Measurements from ENCODE around the gene BYSL. TPM values are rescaled to one million over a fixed set of nuclear protein-coding genes. Genes with fewer than 3 reads are reported as not detected.

The BYSL gene
- total and polyA plus RNA-seq, 10 of the 15 experiments (the other 5 are each of a cell fraction or from before 2014, with no cell fraction given): 12.6 to 51.1 (median 33.0) TPM

DNA sequence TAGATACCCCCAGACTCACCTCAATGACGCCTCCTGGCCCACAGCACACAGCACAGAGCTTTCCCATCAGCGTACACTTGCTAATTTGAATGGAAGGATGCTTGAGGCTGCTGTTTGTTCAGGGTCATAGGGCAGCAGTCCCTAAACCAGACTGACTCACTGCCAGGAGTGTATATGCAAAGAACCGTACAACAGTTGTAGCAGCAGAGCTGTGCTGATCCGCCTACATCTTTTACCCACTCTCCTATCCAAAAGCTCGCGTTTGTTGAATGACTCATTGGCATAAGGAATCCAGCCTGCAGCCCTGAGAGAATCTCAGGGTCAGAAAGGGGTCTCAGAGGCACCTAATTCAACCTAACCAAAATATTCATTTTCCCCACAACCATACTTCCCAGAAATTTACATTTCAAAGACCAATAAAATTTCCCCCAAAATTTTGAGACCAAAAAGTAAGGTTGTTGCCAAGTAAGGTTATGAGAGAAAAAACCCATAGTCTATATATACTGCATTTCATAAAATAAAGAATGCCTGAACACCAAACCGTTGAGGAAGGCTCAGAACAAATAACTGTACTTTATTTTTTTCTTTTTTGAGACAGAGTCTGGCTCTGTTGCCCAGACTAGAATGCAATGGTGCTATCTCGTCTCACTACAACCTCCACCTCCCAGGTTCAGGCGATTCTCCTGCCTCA, 55.6 kb downstream of the BYSL start:
- Histone ChIP-seq H3K79me2 (ENCODE audit: control insufficient read depth, insufficient read depth, low read length) (no peaks in the 10 kb centered on the region), H3K9me3 (replicated peaks; ENCODE audit: control insufficient read depth, insufficient read depth, low read length) (no peaks in the 10 kb centered on the region; the same call in 2 of the 3 replicates), H3K36me3 (ENCODE audit: control insufficient read depth in 2 of 2, insufficient read depth in 2 of 2, low read length in 1 of 2) (no peaks in the 10 kb centered on the region), H3K9ac (ENCODE audit: control insufficient read depth, insufficient read depth, low read length) (no peak overlapping the region), H3K27me3 (replicated peaks in 1 of 2; ENCODE audit: control insufficient read depth in 2 of 2, insufficient read depth in 2 of 2, low read length in 1 of 2) (no peaks in the 10 kb centered on the region), H3K27ac (ENCODE audit: control insufficient read depth, insufficient read depth) (no peak overlapping the region), H4K20me1 (ENCODE audit: control insufficient read depth, insufficient read depth) (no peaks in the 10 kb centered on the region), H2AFZ (ENCODE audit: control insufficient read depth, low read depth, low read length) (no peak overlapping the region; the same call in 1 of the 2 replicates), H3K4me1 (ENCODE audit: control insufficient read depth, insufficient read depth, low read length) (peaks cover 4% of the 10 kb centered on the region; the same call in 1 of the 2 replicates), H3K4me3 (no peak overlapping the region), H3K4me2 (ENCODE audit: control insufficient read depth, insufficient read depth) (no peak overlapping the region)
- no peak for ATAC-seq
- in situ Hi-C loops (cut with MboI): no loop called here
- ChIA-PET SMC1A (ENCODE audit: uncharacterized antibody, unreplicated experiment) (interaction anchor here (1.1 to 2.0 kb wide), 2 partner anchors 10 to 13 kb away, joined by 3 to 7 read pairs; no protein-coding TSS in a partner anchor), CTCF (interaction anchor here (1.2 to 1.5 kb wide), 2 partner anchors 9 to 39 kb away, joined by 3 read pairs; no protein-coding TSS in a partner anchor), POLR2A (interaction anchor here (0.5 kb wide), 1 partner anchor 23 kb away, joined by 8 read pairs; no protein-coding TSS in a partner anchor), RAD21 (ENCODE audit: unreplicated experiment) (no interaction called here)
- TF ChIP-seq CEBPB (IDR thresholded peaks at IDR 0.05; ENCODE audit: borderline replicate concordance in 1 of 2, low read depth in 2 of 2, low read length in 2 of 2) (no peak), MTA2 (IDR thresholded peaks at IDR 0.05; ENCODE audit: low read depth) (no peak), TCF7 (IDR thresholded peaks at IDR 0.05; ENCODE audit: borderline replicate concordance) (no peak), ZZZ3 (IDR thresholded peaks at IDR 0.05; ENCODE audit: control insufficient read depth, insufficient read length, low read depth) (no peak)
- TF ChIP-seq, protein P1, sequence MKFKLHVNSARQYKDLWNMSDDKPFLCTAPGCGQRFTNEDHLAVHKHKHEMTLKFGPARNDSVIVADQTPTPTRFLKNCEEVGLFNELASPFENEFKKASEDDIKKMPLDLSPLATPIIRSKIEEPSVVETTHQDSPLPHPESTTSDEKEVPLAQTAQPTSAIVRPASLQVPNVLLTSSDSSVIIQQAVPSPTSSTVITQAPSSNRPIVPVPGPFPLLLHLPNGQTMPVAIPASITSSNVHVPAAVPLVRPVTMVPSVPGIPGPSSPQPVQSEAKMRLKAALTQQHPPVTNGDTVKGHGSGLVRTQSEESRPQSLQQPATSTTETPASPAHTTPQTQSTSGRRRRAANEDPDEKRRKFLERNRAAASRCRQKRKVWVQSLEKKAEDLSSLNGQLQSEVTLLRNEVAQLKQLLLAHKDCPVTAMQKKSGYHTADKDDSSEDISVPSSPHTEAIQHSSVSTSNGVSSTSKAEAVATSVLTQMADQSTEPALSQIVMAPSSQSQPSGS (IDR thresholded peaks at IDR 0.05; ENCODE audit: low read length): no peak
- no peak for DNase-seq (ENCODE audit: low read depth, low spot score)
- FAIRE-seq: peak; percentile 56
- no TSS peak for BruUV-seq (replicated peaks)
- 26% methylated on average over 9 of the region's 9 CpGs for WGBS (ENCODE audit: insufficient coverage, insufficient replicate concordance, low lambda C conversion rate, missing lambda C conversion rate)
- intact Hi-C loops (cut with micrococcal nuclease; ENCODE audit: unreplicated experiment): no loop called here

Small RNA genes within 50 kb of the gene (small RNA-seq; reads per million reads assigned to genes)
- not detected for gene RF00019

Other genes with a start within 250 kb of the BYSL start
Only the 7 nearest of the 10 such genes appear.
- 1.4 and 2.1 TPM in 2 replicates for gene FRS3, start 141.6 kb upstream of the BYSL start, total RNA-seq (2014; rRNA removed)
- gene FRS3, start 141.6 kb upstream of the BYSL start, total RNA-seq (2014; rRNA removed; fragmentation: Illumina TruSeq; extraction: Trizol): 1.3 TPM in 2 replicates
- gene FRS3, start 141.6 kb upstream of the BYSL start, total RNA-seq (2021): 3.2 and 3.6 TPM in 2 replicates
- gene FRS3, start 141.6 kb upstream of the BYSL start, polyA plus RNA-seq (2011; rRNA removed): 1.7 and 2.1 TPM in 2 replicates
- 0.16 and 1.2 TPM in 2 replicates for gene FRS3, start 141.6 kb upstream of the BYSL start, polyA plus RNA-seq (2014; fragmentation: Illumina TruSeq; extraction: Trizol)
- gene FRS3, start 141.6 kb upstream of the BYSL start, polyA plus RNA-seq (2014; fragmentation: Nextera tagmentation; extraction: Ambion mirVana): under 1 TPM; 0.05 to 0.09 TPM
- gene FRS3, start 141.6 kb upstream of the BYSL start, polyA plus RNA-seq (2014; rRNA removed): 3.4 and 3.8 TPM in 2 replicates
- 1 to 10 TPM; 1.4 to 2.7 TPM for gene FRS3, start 141.6 kb upstream of the BYSL start, polyA plus RNA-seq (2016; fragmentation: Nextera tagmentation; extraction: Ambion mirVana)
- 0.85 TPM in 1 of 2 replicates, not detected in the other for gene PRICKLE4, start 140.7 kb upstream of the BYSL start, total RNA-seq (2014; rRNA removed)
- not detected in 2 replicates for gene PRICKLE4, start 140.7 kb upstream of the BYSL start, total RNA-seq (2014; rRNA removed; fragmentation: Illumina TruSeq; extraction: Trizol)
- 0.37 TPM in 1 of 2 replicates, not detected in the other for gene PRICKLE4, start 140.7 kb upstream of the BYSL start, total RNA-seq (2021)
- not detected in 2 replicates for gene PRICKLE4, start 140.7 kb upstream of the BYSL start, polyA plus RNA-seq (2011; rRNA removed)
- not detected in 2 replicates for gene PRICKLE4, start 140.7 kb upstream of the BYSL start, polyA plus RNA-seq (2014; fragmentation: Illumina TruSeq; extraction: Trizol)
- gene PRICKLE4, start 140.7 kb upstream of the BYSL start, polyA plus RNA-seq (2014; fragmentation: Nextera tagmentation; extraction: Ambion mirVana): not detected
- not detected in 2 replicates for gene PRICKLE4, start 140.7 kb upstream of the BYSL start, polyA plus RNA-seq (2014; rRNA removed)
- gene PRICKLE4, start 140.7 kb upstream of the BYSL start, polyA plus RNA-seq (2016; fragmentation: Nextera tagmentation; extraction: Ambion mirVana): under 1 TPM; 0.33 to 0.35 TPM
- 206 TPM in 2 replicates for gene TOMM6, start 133.8 kb upstream of the BYSL start, total RNA-seq (2014; rRNA removed)
- 290 and 315 TPM in 2 replicates for gene TOMM6, start 133.8 kb upstream of the BYSL start, total RNA-seq (2014; rRNA removed; fragmentation: Illumina TruSeq; extraction: Trizol)
- 262 and 265 TPM in 2 replicates for gene TOMM6, start 133.8 kb upstream of the BYSL start, total RNA-seq (2021)
- 288 and 289 TPM in 2 replicates for gene TOMM6, start 133.8 kb upstream of the BYSL start, polyA plus RNA-seq (2011; rRNA removed)
- 746 and 940 TPM in 2 replicates for gene TOMM6, start 133.8 kb upstream of the BYSL start, polyA plus RNA-seq (2014; fragmentation: Illumina TruSeq; extraction: Trizol)
- gene TOMM6, start 133.8 kb upstream of the BYSL start, polyA plus RNA-seq (2014; fragmentation: Nextera tagmentation; extraction: Ambion mirVana): 100 to 1,000 TPM; 653 to 729 TPM
- gene TOMM6, start 133.8 kb upstream of the BYSL start, polyA plus RNA-seq (2014; rRNA removed): 283 and 357 TPM in 2 replicates
- gene TOMM6, start 133.8 kb upstream of the BYSL start, polyA plus RNA-seq (2016; fragmentation: Nextera tagmentation; extraction: Ambion mirVana): 100 to 1,000 TPM; 538 to 566 TPM
- gene USP49, start 26.1 kb upstream of the BYSL start, total RNA-seq (2014; rRNA removed): 2.7 and 3.4 TPM in 2 replicates
- gene USP49, start 26.1 kb upstream of the BYSL start, total RNA-seq (2014; rRNA removed; fragmentation: Illumina TruSeq; extraction: Trizol): 5.2 and 5.4 TPM in 2 replicates
- gene USP49, start 26.1 kb upstream of the BYSL start, total RNA-seq (2021): 7.7 TPM in 2 replicates
- gene USP49, start 26.1 kb upstream of the BYSL start, polyA plus RNA-seq (2011; rRNA removed): 6.5 and 7.6 TPM in 2 replicates
- gene USP49, start 26.1 kb upstream of the BYSL start, polyA plus RNA-seq (2014; fragmentation: Illumina TruSeq; extraction: Trizol): 7.6 and 9.2 TPM in 2 replicates
- gene USP49, start 26.1 kb upstream of the BYSL start, polyA plus RNA-seq (2014; fragmentation: Nextera tagmentation; extraction: Ambion mirVana): 1 to 10 TPM; 1.0 TPM
- 6.0 and 6.8 TPM in 2 replicates for gene USP49, start 26.1 kb upstream of the BYSL start, polyA plus RNA-seq (2014; rRNA removed)
- gene USP49, start 26.1 kb upstream of the BYSL start, polyA plus RNA-seq (2016; fragmentation: Nextera tagmentation; extraction: Ambion mirVana): 1 to 10 TPM; 3.2 TPM
- gene MED20, start 360 bp upstream of the BYSL start, total RNA-seq (2014; rRNA removed): 13.4 and 14.4 TPM in 2 replicates
- gene MED20, start 360 bp upstream of the BYSL start, total RNA-seq (2014; rRNA removed; fragmentation: Illumina TruSeq; extraction: Trizol): 14.2 and 15.3 TPM in 2 replicates
- 16.6 and 17.2 TPM in 2 replicates for gene MED20, start 360 bp upstream of the BYSL start, total RNA-seq (2021)
- 24.8 TPM in 2 replicates for gene MED20, start 360 bp upstream of the BYSL start, polyA plus RNA-seq (2011; rRNA removed)
- 17.7 and 19.2 TPM in 2 replicates for gene MED20, start 360 bp upstream of the BYSL start, polyA plus RNA-seq (2014; fragmentation: Illumina TruSeq; extraction: Trizol)
- 10 to 100 TPM; 15.9 to 21.7 TPM for gene MED20, start 360 bp upstream of the BYSL start, polyA plus RNA-seq (2014; fragmentation: Nextera tagmentation; extraction: Ambion mirVana)
- gene MED20, start 360 bp upstream of the BYSL start, polyA plus RNA-seq (2014; rRNA removed): 11.1 and 15.1 TPM in 2 replicates
- 10 to 100 TPM; 20.4 to 21.0 TPM for gene MED20, start 360 bp upstream of the BYSL start, polyA plus RNA-seq (2016; fragmentation: Nextera tagmentation; extraction: Ambion mirVana)
- 29.6 and 37.6 TPM in 2 replicates for gene CCND3, start 20.3 kb downstream of the BYSL start, total RNA-seq (2014; rRNA removed)
- gene CCND3, start 20.3 kb downstream of the BYSL start, total RNA-seq (2014; rRNA removed; fragmentation: Illumina TruSeq; extraction: Trizol): 19.8 and 20.6 TPM in 2 replicates
- gene CCND3, start 20.3 kb downstream of the BYSL start, total RNA-seq (2021): 54.3 and 55.1 TPM in 2 replicates
- 11.6 and 20.9 TPM in 2 replicates for gene CCND3, start 20.3 kb downstream of the BYSL start, polyA plus RNA-seq (2011; rRNA removed)
- 18.2 and 25.4 TPM in 2 replicates for gene CCND3, start 20.3 kb downstream of the BYSL start, polyA plus RNA-seq (2014; fragmentation: Illumina TruSeq; extraction: Trizol)
- gene CCND3, start 20.3 kb downstream of the BYSL start, polyA plus RNA-seq (2014; fragmentation: Nextera tagmentation; extraction: Ambion mirVana): 10 to 100 TPM in 1 of 2 experiments, 1 to 10 TPM in 1; 6.0 to 16.3 TPM
- 45.8 and 50.9 TPM in 2 replicates for gene CCND3, start 20.3 kb downstream of the BYSL start, polyA plus RNA-seq (2014; rRNA removed)
- gene CCND3, start 20.3 kb downstream of the BYSL start, polyA plus RNA-seq (2016; fragmentation: Nextera tagmentation; extraction: Ambion mirVana): 10 to 100 TPM; 81.4 to 86.4 TPM
- 14.6 and 22.8 TPM in 2 replicates for gene TAF8, start 129.0 kb downstream of the BYSL start, total RNA-seq (2014; rRNA removed)
- gene TAF8, start 129.0 kb downstream of the BYSL start, total RNA-seq (2014; rRNA removed; fragmentation: Illumina TruSeq; extraction: Trizol): 17.1 and 18.6 TPM in 2 replicates
- gene TAF8, start 129.0 kb downstream of the BYSL start, total RNA-seq (2021): 24.2 and 26.2 TPM in 2 replicates
- gene TAF8, start 129.0 kb downstream of the BYSL start, polyA plus RNA-seq (2011; rRNA removed): 23.2 and 30.9 TPM in 2 replicates
- 11.7 and 21.2 TPM in 2 replicates for gene TAF8, start 129.0 kb downstream of the BYSL start, polyA plus RNA-seq (2014; fragmentation: Illumina TruSeq; extraction: Trizol)
- 10 to 100 TPM; 17.5 to 25.5 TPM for gene TAF8, start 129.0 kb downstream of the BYSL start, polyA plus RNA-seq (2014; fragmentation: Nextera tagmentation; extraction: Ambion mirVana)
- 24.8 and 26.5 TPM in 2 replicates for gene TAF8, start 129.0 kb downstream of the BYSL start, polyA plus RNA-seq (2014; rRNA removed)
- 10 to 100 TPM; 11.7 to 15.3 TPM for gene TAF8, start 129.0 kb downstream of the BYSL start, polyA plus RNA-seq (2016; fragmentation: Nextera tagmentation; extraction: Ambion mirVana)

Measured in GM12878 (cell line).